Measurements from ENCODE around the gene STX8. TPM values are rescaled to one million over a fixed set of nuclear protein-coding genes. Genes with fewer than 3 reads are reported as not detected.
A peak's percentile ranks its signal among the peaks of the same experiment; 100 is the strongest.

STX8 gene
- total RNA-seq, 4 donors from 2014 or later, result 38.8 to 102 (median 68.5) TPM

GRCh38 chr17:9254841-9255240 is 320.8 kb downstream of the STX8 start:
- TF ChIP-seq POLR2A (IDR thresholded peaks at IDR 0.05) (no peak), CTCF (IDR thresholded peaks at IDR 0.05) (no peak)
- DNase-seq, result no peak
- no peaks in the 10 kb centered on the region for H3K36me3 ChIP-seq
- H3K9me3 ChIP-seq, result no peaks in the 10 kb centered on the region
- H3K27ac ChIP-seq, result no peak overlapping the region
- H3K4me3 ChIP-seq, result no peak overlapping the region
- no peaks in the 10 kb centered on the region for H3K27me3 ChIP-seq
- peaks cover 0 to 4% (median 0%) of the 10 kb centered on the region in 4 donors for H3K4me1 ChIP-seq

- Histone ChIP-seq H3K9me3 (no peaks in the 10 kb centered on the region), H3K27ac (no peak overlapping the region), H3K4me3 (no peak overlapping the region), H3K27me3 (no peaks in the 10 kb centered on the region), H3K36me3 (no peaks in the 10 kb centered on the region), H3K4me1 (peaks cover 0 to 4% (median 0%) of the 10 kb centered on the region in 4 donors)
- DNase-seq, result no peak
- TF ChIP-seq CTCF (IDR thresholded peaks at IDR 0.05) (no peak), POLR2A (IDR thresholded peaks at IDR 0.05) (no peak)
These were observed 322.3 kb downstream of the STX8 start for GRCh38 chr17:9253308-9253707.

- TF ChIP-seq POLR2A (IDR thresholded peaks at IDR 0.05), result no peak
- no peak for TF ChIP-seq CTCF (IDR thresholded peaks at IDR 0.05)
- Histone ChIP-seq H3K27ac (no peak overlapping the region), H3K4me1 (no peaks in the 10 kb centered on the region), H3K4me3 (no peak overlapping the region), H3K27me3 (no peaks in the 10 kb centered on the region), H3K9me3 (no peaks in the 10 kb centered on the region), H3K36me3 (no peaks in the 10 kb centered on the region)
- DNase-seq, result no peak
These were observed 324.3 kb downstream of the STX8 start for GRCh38 chr17:9251273-9251672.

DNA sequence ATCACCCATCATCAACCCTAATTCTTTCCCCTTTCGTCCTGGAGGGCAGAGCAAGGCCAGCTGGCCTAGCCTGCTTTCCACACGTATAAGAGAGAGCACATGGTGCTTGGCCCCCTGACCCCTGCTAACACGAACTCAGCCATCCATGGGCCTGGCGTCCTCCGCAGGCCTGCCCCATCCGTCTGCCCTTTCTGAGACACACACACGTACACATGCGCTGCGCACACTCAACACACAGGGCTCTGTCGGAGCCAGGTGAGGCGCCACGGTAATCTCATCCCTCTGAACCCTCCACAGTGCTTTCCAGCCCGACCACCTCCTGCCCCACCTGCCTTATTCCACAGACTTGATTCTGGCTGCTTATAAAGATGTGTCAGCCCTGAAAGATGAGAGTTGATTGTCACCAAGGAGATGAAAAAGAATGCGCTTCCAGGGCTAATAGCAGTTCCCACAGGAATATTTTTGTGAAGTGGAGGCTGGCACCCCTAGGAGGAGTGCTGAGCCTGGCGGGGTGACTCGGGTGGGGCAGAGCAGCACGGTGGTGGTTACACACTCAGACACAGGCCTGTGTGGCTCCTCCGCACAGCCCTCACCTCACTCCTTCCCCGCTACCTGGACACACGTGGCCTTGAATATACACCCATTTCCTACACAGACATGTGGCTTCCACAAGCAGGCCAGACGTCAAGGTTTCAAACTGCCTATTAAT is 326.2 kb downstream of the STX8 start:
- Histone ChIP-seq H3K4me1 (peaks cover 0 to 10% (median 0%) of the 10 kb centered on the region in 4 donors), H3K9me3 (no peaks in the 10 kb centered on the region), H3K4me3 (no peak overlapping the region), H3K36me3 (no peaks in the 10 kb centered on the region), H3K27me3 (no peaks in the 10 kb centered on the region), H3K27ac (no peak overlapping the region)
- TF ChIP-seq POLR2A (IDR thresholded peaks at IDR 0.05) (no peak), CTCF (IDR thresholded peaks at IDR 0.05) (no peak)
- DNase-seq, result no peak

DNA sequence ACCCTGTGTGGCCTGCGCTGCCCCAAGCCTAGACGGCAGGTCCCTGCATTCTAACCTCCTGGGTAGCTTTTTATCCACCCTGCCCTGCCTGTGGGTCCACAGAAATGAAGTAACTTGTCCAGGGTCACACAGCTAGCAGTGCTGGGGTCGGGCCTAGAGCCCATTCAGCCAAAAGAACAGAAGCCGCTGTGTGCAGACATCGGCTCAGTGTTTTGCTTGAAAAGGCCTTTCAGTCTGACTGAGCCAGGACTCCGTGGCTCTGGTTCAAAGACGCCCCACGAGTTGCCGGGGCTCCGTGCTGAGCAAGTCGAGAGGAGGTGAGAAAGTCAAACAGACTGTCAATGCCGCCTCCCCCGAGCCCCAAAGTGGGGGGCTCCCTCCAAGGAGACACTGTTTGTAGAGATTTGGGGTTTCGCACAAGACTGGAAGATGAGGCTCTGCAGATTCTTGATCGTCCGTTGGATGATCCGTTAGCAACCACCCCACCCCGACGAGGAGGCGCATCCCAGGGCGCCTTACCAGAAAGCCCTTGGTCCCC is 328.1 kb downstream of the STX8 start:
- Histone ChIP-seq H3K4me3 (no peak overlapping the region), H3K9me3 (no peaks in the 10 kb centered on the region), H3K4me1 (peaks cover 0 to 24% (median 0%) of the 10 kb centered on the region in 4 donors), H3K27me3 (no peaks in the 10 kb centered on the region), H3K36me3 (no peaks in the 10 kb centered on the region), H3K27ac (peak overlapping the region in 1 of 4 donors; percentile 94)
- TF ChIP-seq POLR2A (IDR thresholded peaks at IDR 0.05) (no peak), CTCF (IDR thresholded peaks at IDR 0.05) (no peak)
- DNase-seq, result no peak

All from Peyer's patch (tissue), 4 donors.